GM10266 (cell line): ENCODE measurements around the gene MROH2B.

Source experiments
- DNase-seq: peaks from one replicate; pipeline ENCODE4 v3.0.0; 2012; ENCODE audit errors: extremely low spot score
- TF ChIP-seq, protein P1 (sequence below): IDR thresholded peaks from 2 replicates; pipeline ENCODE4 v1.5.1; 2012; ENCODE audit warnings: mild to moderate bottlenecking, low read depth; ENCODE audit not compliant: control insufficient read depth, insufficient read depth; ENCODE audit errors: missing control alignments

Gene MROH2B

GRCh38 chr5:40999142-40999541 is 72.0 kb downstream of the MROH2B start:
- TF ChIP-seq, protein P1, sequence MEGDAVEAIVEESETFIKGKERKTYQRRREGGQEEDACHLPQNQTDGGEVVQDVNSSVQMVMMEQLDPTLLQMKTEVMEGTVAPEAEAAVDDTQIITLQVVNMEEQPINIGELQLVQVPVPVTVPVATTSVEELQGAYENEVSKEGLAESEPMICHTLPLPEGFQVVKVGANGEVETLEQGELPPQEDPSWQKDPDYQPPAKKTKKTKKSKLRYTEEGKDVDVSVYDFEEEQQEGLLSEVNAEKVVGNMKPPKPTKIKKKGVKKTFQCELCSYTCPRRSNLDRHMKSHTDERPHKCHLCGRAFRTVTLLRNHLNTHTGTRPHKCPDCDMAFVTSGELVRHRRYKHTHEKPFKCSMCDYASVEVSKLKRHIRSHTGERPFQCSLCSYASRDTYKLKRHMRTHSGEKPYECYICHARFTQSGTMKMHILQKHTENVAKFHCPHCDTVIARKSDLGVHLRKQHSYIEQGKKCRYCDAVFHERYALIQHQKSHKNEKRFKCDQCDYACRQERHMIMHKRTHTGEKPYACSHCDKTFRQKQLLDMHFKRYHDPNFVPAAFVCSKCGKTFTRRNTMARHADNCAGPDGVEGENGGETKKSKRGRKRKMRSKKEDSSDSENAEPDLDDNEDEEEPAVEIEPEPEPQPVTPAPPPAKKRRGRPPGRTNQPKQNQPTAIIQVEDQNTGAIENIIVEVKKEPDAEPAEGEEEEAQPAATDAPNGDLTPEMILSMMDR = no peak
- no peak for DNase-seq

GRCh38 chr5:40995801-40996586 is 75.1 kb downstream of the MROH2B start:
- TF ChIP-seq, protein P1 = no peak
- DNase-seq = no peak

GRCh38 chr5:40991981-40992559 is 79.1 kb downstream of the MROH2B start:
- no peak for DNase-seq
- TF ChIP-seq, protein P1 = no peak

DNA sequence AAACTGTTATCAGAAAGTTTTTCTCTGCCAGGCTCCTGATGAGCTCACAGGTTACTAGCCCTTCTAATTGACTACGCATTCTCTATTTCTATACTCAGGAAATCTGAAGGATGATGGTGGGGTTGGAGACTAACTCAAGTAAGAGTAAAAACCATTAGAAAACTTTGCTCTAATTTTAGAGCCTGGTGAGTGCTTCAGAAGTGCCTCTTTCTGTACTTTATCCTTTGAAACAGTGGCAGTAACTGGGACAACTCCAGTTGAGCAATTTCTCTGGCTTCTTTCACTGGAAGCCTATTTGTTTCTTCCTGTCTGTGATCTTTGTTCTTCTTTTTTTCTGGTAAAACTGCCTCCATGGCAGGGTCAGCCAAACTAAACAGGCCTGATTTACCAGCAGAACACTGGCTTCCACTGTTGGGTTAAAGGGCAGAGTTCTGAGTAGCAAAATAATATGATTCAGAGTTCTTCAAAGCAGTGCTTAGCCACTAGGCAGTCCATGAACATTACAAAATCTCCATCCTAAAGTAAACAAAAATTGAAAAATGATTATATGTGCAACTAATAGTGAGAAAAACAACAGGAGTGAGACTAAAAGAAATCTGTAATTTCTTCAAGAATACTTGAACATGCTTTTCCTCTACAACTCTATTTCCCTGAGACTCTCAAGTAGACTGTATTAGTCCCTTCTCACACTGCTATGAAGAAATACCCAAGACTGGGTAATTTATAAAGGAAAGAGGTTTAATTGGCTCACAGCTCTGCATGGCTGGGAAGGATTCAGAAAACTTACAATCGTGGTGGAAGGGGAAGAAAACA is 79.8 kb downstream of the MROH2B start:
- TF ChIP-seq, protein P1 = no peak
- DNase-seq = no peak

GRCh38 chr5:40988746-40989510 is 82.2 kb downstream of the MROH2B start:
- TF ChIP-seq, protein P1 = no peak

DNA sequence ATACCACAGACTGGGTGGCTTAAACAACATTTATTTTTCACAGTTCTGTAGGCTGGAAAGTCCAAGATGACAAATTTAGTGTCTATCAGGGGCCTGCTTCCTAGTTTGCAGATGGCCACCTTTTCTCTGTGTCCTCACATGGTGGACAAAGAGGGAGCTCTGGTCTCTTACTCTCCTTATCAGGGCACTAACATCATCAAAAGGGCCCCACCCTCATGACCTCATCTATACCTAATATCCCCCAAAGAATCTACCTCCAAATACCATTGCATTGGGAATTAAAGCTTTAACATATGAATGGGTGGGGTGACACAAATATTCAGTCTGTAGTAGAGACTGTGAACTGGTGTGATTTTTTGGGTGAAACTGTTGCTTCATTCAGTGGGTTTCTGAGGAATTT is 83.8 kb downstream of the MROH2B start:
- no peak for DNase-seq
- TF ChIP-seq, protein P1 = no peak

More at GRCh38 chr5:40988746-40989510, 82.2 kb downstream of the MROH2B start:
- no peak for DNase-seq
